Breast epithelium (tissue), 4 donors: Measurements from ENCODE around the gene IFNA14. TPM values are rescaled to one million over a fixed set of nuclear protein-coding genes. Genes with fewer than 3 reads are reported as not detected.
"Not testable (repeated sequence)": the region's sequence is repeated elsewhere in the genome, so short reads cannot be mapped to it uniquely, and the experiment has no call there.

Experiments
- DNase-seq, 2 donors: peaks; one replicate each; pipeline ENCODE4 v3.0.0-alpha.2; 2019; ENCODE audit warnings: low spot score in 2 of 2
- H3K27ac ChIP-seq, 2 donors: fragments of 200-600 bp; sonication (generic) in 1 of 2; one replicate each; pipeline ENCODE4 v1.5.1; 2016 to 2019; ENCODE audit warnings: mild to moderate bottlenecking in 1 of 2
- H3K27me3 ChIP-seq, 2 donors: fragments of 200-600 bp; sonication (generic) in 1 of 2; one replicate each; pipeline versions ENCODE4 v1.5.1 to v1.6.0; 2017 to 2019; ENCODE audit warnings: control low read depth in 1 of 2, mild to moderate bottlenecking in 1 of 2
- H3K36me3 ChIP-seq: fragments of 200-600 bp; one replicate; pipeline ENCODE4 v1.5.1; 2019
- H3K4me1 ChIP-seq, 2 donors: fragments of 200-600 bp; sonication (generic); one replicate each; pipeline ENCODE4 v1.5.1; 2016 to 2019; ENCODE audit warnings: control low read depth in 1 of 2
- H3K4me3 ChIP-seq, 3 donors: fragments of 200-600 bp; sonication (generic); 1 replicate in 2 of 3; 2 replicates in 1 of 3; pipeline ENCODE4 v1.5.1; 2016 to 2019; ENCODE audit warnings: mild to moderate bottlenecking in 3 of 3, moderate library complexity in 2 of 3
- H3K9me3 ChIP-seq, 2 donors: fragments of 200-600 bp; sonication (generic) in 1 of 2; one replicate each; pipeline ENCODE4 v1.5.1; 2016 to 2019; ENCODE audit warnings: control low read depth in 1 of 2
- CTCF ChIP-seq, 3 donors: fragments of 450-650 bp; IDR thresholded peaks; one replicate each; pipeline ENCODE4 v1.5.1; 2016 to 2017; ENCODE audit warnings: antibody characterized with exemption in 3 of 3, mild to moderate bottlenecking in 3 of 3, moderate library complexity in 3 of 3
- POLR2A ChIP-seq: fragments of 450-650 bp; IDR thresholded peaks from one replicate; pipeline ENCODE4 v1.6.1; 2016; ENCODE audit warnings: antibody characterized with exemption, mild to moderate bottlenecking, moderate library complexity
- POLR2AphosphoS5 ChIP-seq, 3 donors: sonication (generic); formaldehyde crosslinking; IDR thresholded peaks; one replicate each; pipeline ENCODE4 v1.6.1; 2017; ENCODE audit warnings: antibody characterized with exemption in 3 of 3
- intact Hi-C: fragments of 100-400 bp; cut with DNase I; formaldehyde crosslinking; loops from one replicate; pipeline ENCODE4 v1.15.1; 2023; ENCODE audit warnings: low total_unique reads
- total RNA-seq, 3 donors: library from RNA; depleted of rRNA; stranded (reverse); fragments of >200 nt; gene quantifications; one replicate each; pipeline ENCODE4 v1.1.0, GENCODE V29; 2016

IFNA14 gene
- total RNA-seq, 3 donors from 2014 or later: not detected

GRCh38 chr9:21235468-21236359 is 4.1 kb downstream of the IFNA14 start:
- H3K4me1 ChIP-seq, DNase-seq, H3K27me3 ChIP-seq, intact Hi-C loops, H3K36me3 ChIP-seq, H3K4me3 ChIP-seq, H3K27ac ChIP-seq, H3K9me3 ChIP-seq: not testable (repeated sequence)
- TF ChIP-seq CTCF (IDR thresholded peaks at IDR 0.05): peak in 2 of 3 donors; percentile 22 to 34

- H3K9me3 ChIP-seq: no peaks in the 10 kb centered on the region
- no peaks in the 10 kb centered on the region for H3K36me3 ChIP-seq
- TF ChIP-seq CTCF (IDR thresholded peaks at IDR 0.05) (no peak), POLR2AphosphoS5 (IDR thresholded peaks at IDR 0.05) (no peak), POLR2A (no peak)
- no peaks in the 10 kb centered on the region for H3K4me1 ChIP-seq
- intact Hi-C loops: no loop called here
- no peak for DNase-seq
- no peak overlapping the region for H3K27ac ChIP-seq
- no peaks in the 10 kb centered on the region for H3K27me3 ChIP-seq
- no peak overlapping the region for H3K4me3 ChIP-seq
These were observed 5.6 kb downstream of the IFNA14 start for GRCh38 chr9:21234153-21234687.

- Histone ChIP-seq H3K27me3 (no peaks in the 10 kb centered on the region), H3K9me3 (no peaks in the 10 kb centered on the region), H3K36me3 (no peaks in the 10 kb centered on the region), H3K4me1 (no peaks in the 10 kb centered on the region), H3K27ac (no peak overlapping the region), H3K4me3 (no peak overlapping the region)
- no peak for DNase-seq
- no peak for TF ChIP-seq POLR2A
- no peak for TF ChIP-seq POLR2AphosphoS5 (IDR thresholded peaks at IDR 0.05)
- no peak for TF ChIP-seq CTCF (IDR thresholded peaks at IDR 0.05)
- intact Hi-C loops: no loop called here
These were observed 6.5 kb downstream of the IFNA14 start for GRCh38 chr9:21233258-21233657.

GRCh38 chr9:21228122-21228521 is 11.7 kb downstream of the IFNA14 start, which contains the start of gene IFNA17:
IFNA17 (minus strand) TSS chr9:21228222; CDS start chr9:21228173, 49 bp downstream.
- no peak within 1 kb of the TSS for H3K4me3 ChIP-seq
- DNase-seq: no peak
- intact Hi-C loops: no loop called here
- no peaks in the 10 kb centered on the region for H3K27me3 ChIP-seq
- H3K27ac ChIP-seq: no peak within 1 kb of the TSS
- no peaks in the 10 kb centered on the region for H3K36me3 ChIP-seq
- no peaks in the 10 kb centered on the region for H3K9me3 ChIP-seq
- no peaks in the 10 kb centered on the region for H3K4me1 ChIP-seq
- TF ChIP-seq POLR2A: no peak
- no peak for TF ChIP-seq POLR2AphosphoS5 (IDR thresholded peaks at IDR 0.05)
- TF ChIP-seq CTCF (IDR thresholded peaks at IDR 0.05): no peak

- intact Hi-C loops, H3K9me3 ChIP-seq, H3K4me1 ChIP-seq, H3K27ac ChIP-seq, H3K36me3 ChIP-seq, DNase-seq, H3K27me3 ChIP-seq, H3K4me3 ChIP-seq: not testable (repeated sequence)
These were observed 22.6 kb downstream of the IFNA14 start, which contains the start of gene IFNA16 for GRCh38 chr9:21217211-21217610. IFNA16 (minus strand) TSS chr9:21217311; CDS start chr9:21217305, 6 bp downstream.

- H3K36me3 ChIP-seq, H3K4me1 ChIP-seq, H3K9me3 ChIP-seq, DNase-seq, H3K4me3 ChIP-seq, intact Hi-C loops, H3K27me3 ChIP-seq, H3K27ac ChIP-seq: not testable (repeated sequence)
These were observed 26.1 kb downstream of the IFNA14 start for GRCh38 chr9:21213411-21214326.

GRCh38 chr9:21212160-21212559 is 27.6 kb downstream of the IFNA14 start:
- H3K4me3 ChIP-seq, H3K9me3 ChIP-seq, H3K4me1 ChIP-seq, H3K27me3 ChIP-seq, H3K36me3 ChIP-seq, H3K27ac ChIP-seq, intact Hi-C loops, DNase-seq: not testable (repeated sequence)

GRCh38 chr9:21210782-21211181 is 29.0 kb downstream of the IFNA14 start:
- H3K27ac ChIP-seq, H3K36me3 ChIP-seq, intact Hi-C loops, H3K9me3 ChIP-seq, H3K27me3 ChIP-seq, H3K4me1 ChIP-seq, H3K4me3 ChIP-seq, DNase-seq: not testable (repeated sequence)
